HFF-Myc (cell line): ENCODE measurements around the gene CCNI2.

ENCODE experiments used
- DNase-seq: peaks from one replicate; pipeline ENCODE4 v3.0.0-alpha.2; 2011; ENCODE audit warnings: low read depth; ENCODE audit errors: extremely low read depth
- H3K4me3 ChIP-seq: replicated peaks from 2 replicates; pipeline ENCODE4 v1.5.1; 2011; ENCODE audit warnings: low read depth, mild to moderate bottlenecking, control low read depth, low read length
- TF ChIP-seq, protein P1 (sequence below): IDR thresholded peaks from 2 replicates; pipeline ENCODE4 v1.5.1; 2012; ENCODE audit warnings: mild to moderate bottlenecking, low read depth, low read length, control low read depth; ENCODE audit errors: missing control alignments

CCNI2 gene

DNA sequence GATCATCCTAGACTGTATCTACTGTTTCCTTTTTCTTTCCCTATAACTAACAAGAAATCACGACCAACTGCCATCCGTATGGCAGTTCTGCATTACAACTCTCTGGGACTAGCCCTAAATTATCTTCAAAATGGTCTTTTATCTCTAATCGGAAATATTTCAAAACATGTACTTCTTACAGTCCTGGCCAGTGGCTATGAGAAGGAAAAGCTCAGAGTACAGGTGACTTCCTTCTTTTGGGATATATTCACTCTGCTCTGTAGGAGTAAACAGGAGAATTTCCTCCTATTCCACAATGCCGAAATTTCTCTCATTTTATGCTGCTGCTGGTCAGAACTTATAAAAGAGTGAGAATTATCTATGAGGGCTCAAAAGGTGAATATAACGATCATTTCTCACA, 31.6 kb downstream of the CCNI2 start:
- no peak for DNase-seq
- TF ChIP-seq, protein P1, sequence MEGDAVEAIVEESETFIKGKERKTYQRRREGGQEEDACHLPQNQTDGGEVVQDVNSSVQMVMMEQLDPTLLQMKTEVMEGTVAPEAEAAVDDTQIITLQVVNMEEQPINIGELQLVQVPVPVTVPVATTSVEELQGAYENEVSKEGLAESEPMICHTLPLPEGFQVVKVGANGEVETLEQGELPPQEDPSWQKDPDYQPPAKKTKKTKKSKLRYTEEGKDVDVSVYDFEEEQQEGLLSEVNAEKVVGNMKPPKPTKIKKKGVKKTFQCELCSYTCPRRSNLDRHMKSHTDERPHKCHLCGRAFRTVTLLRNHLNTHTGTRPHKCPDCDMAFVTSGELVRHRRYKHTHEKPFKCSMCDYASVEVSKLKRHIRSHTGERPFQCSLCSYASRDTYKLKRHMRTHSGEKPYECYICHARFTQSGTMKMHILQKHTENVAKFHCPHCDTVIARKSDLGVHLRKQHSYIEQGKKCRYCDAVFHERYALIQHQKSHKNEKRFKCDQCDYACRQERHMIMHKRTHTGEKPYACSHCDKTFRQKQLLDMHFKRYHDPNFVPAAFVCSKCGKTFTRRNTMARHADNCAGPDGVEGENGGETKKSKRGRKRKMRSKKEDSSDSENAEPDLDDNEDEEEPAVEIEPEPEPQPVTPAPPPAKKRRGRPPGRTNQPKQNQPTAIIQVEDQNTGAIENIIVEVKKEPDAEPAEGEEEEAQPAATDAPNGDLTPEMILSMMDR = no peak
- H3K4me3 ChIP-seq = no peak overlapping the region

DNA sequence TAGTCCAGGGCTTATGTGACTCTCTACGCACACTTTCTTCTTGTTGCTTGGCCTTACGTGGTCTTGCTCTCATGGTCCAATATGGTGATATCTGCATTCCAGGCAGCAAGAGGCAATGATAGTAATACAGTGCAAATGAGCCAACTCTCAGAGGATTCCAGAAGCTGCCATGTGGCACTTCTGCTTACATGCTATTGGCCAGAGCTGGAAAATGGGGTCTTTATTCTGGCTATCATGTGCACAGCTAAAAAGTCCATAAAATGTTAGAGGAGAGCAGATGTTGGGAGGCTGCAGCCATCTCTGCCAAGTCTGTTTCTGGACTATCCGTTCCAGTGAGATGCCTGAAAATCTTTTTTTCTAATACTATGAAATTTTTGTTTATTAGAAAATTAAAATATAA, 32.7 kb downstream of the CCNI2 start:
- TF ChIP-seq, protein P1 = no peak
- no peak for DNase-seq
- H3K4me3 ChIP-seq = no peak overlapping the region

DNA sequence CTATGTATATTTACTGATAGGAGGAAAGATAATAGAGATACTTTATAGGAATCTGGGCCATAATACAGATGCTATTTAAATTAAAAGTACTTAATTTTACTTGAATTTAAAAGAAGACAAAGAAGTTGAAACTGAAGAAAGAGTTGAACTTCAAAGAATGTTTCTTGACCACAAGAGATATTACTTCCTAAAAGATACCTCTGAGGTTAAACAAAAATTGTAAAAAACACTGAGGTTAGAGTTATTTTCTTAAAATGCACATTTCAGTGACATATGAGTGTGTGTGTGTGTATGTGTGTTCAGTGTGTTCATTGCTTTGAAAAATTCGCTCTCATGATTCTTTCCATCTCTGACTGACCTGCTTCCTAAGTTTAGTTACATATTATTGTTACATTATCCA, 33.4 kb downstream of the CCNI2 start:
- TF ChIP-seq, protein P1 = no peak

DNA sequence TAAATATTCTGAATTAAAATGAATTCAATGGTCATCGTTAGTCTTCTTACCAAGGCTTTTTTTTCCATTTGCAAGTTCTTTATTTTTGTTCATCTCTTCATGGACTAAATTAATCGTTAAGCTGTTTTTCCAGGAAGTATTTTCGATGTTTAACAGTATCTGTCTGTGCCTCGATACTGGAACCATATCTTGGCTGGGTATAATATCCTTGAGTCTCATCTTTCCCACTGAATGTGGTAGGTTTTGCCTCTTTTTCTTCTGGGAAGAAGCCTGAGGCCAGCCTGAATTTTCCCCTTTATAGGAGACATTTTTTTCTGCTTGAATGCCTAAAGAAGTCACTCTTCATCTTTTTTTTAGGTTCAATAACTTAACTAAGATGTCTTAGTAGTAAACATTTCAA, 33.8 kb downstream of the CCNI2 start:
- TF ChIP-seq, protein P1 = no peak
- DNase-seq = no peak
- H3K4me3 ChIP-seq = no peak overlapping the region

More for the DNA sequence above, 33.4 kb downstream of the CCNI2 start:
- no peak overlapping the region for H3K4me3 ChIP-seq
- DNase-seq = no peak

DNA sequence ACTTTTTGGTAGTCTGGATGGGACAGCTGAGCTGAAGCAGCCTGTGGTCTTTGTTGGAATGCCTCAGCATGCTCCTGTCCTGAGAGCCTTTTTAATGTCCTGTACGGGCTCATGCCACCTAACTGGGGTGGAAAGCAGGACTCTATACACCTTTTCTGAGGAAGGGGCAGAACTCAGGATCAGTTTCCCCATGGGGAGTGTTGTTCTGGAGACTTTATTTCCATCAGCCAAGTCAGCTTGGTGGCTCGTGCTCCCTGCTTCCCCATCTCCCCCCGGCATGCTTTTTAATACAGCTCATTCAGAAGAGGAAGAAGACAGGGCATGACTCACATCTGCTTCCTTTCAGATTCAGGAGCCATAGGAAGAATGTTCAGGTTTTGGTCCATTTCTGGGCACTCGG, 34.9 kb downstream of the CCNI2 start:
- no peak overlapping the region for H3K4me3 ChIP-seq
- TF ChIP-seq, protein P1 = no peak
- DNase-seq = no peak

DNA sequence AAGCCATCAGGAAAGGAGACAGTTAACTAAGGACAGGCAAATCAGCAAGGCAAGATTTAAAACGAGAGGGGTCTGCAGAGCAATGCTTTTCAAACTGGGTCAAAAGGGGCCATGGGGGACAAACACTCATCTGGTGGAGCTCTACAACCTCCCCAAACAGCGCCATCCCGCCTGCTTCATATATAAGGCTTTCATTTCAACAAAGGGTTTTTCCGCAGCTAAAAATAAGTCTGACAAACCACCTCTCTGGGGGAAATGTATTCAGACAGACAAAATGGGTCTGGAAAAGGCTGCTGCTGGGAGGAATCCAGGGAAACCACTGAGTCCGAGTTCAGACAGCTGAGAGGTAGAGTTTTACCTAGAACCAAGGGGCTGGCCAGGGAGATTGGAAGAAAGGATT, 38.1 kb downstream of the CCNI2 start:
- TF ChIP-seq, protein P1 = no peak
- H3K4me3 ChIP-seq = no peak overlapping the region
- DNase-seq = no peak

GRCh38 chr5:132785864-132786263, 38.6 kb downstream of the CCNI2 start:
- no peak for DNase-seq
- TF ChIP-seq, protein P1 = no peak
- H3K4me3 ChIP-seq = no peak overlapping the region
